H9 (cell line): ENCODE results near the gene DPP6. TPM values are rescaled to one million over a fixed set of nuclear protein-coding genes. Genes with fewer than 3 reads are reported as not detected.
A peak's percentile ranks its signal among the peaks of the same experiment; 100 is the strongest.

ENCODE experiments used
- DNase-seq: peaks from one replicate; pipeline ENCODE4 v3.0.0-alpha.2; 2017
- H2AFZ ChIP-seq: one replicate; pipeline ENCODE4 v1.6.1; 2013; ENCODE audit warnings: mild to moderate bottlenecking, low read length, control low read depth, moderate library complexity
- H2AK5ac ChIP-seq: 2 replicates; pipeline ENCODE4 v1.6.1; 2013; ENCODE audit warnings: low read length, control low read depth, mixed read lengths; ENCODE audit not compliant: insufficient read length
- H2BK120ac ChIP-seq: one replicate; pipeline ENCODE4 v1.6.1; 2013; ENCODE audit warnings: low read depth, mild to moderate bottlenecking, low read length, control low read depth, inconsistent platforms; ENCODE audit not compliant: poor library complexity, severe bottlenecking
- H2BK12ac ChIP-seq: 2 replicates; pipeline ENCODE4 v1.6.1; 2013; ENCODE audit warnings: low read length, control low read depth, mixed read lengths, low read depth; ENCODE audit not compliant: insufficient read length
- H2BK15ac ChIP-seq: 2 replicates; pipeline ENCODE4 v1.6.1; 2013; ENCODE audit warnings: low read depth, low read length, control low read depth
- H2BK20ac ChIP-seq: one replicate; pipeline ENCODE4 v1.6.1; 2013; ENCODE audit warnings: low read depth, mild to moderate bottlenecking, low read length, control low read depth, inconsistent platforms; ENCODE audit not compliant: poor library complexity, severe bottlenecking
- H2BK5ac ChIP-seq: 2 replicates; pipeline ENCODE4 v1.6.1; 2013; ENCODE audit warnings: low read length, control low read depth, mixed read lengths; ENCODE audit not compliant: insufficient read length
- H3K14ac ChIP-seq: 2 replicates; pipeline ENCODE4 v1.6.1; 2013; ENCODE audit warnings: low read length, control low read depth; ENCODE audit not compliant: insufficient read depth
- H3K18ac ChIP-seq: 2 replicates; pipeline ENCODE4 v1.6.1; 2013; ENCODE audit warnings: low read depth, mild to moderate bottlenecking, mixed read lengths, low read length, control low read depth; ENCODE audit not compliant: insufficient read length
- H3K23ac ChIP-seq: 2 replicates; pipeline ENCODE4 v1.6.1; 2013; ENCODE audit warnings: low read length, control low read depth, mixed read lengths, low read depth; ENCODE audit not compliant: insufficient read length
- H3K23me2 ChIP-seq: 2 replicates; pipeline ENCODE4 v1.6.1; 2013; ENCODE audit warnings: low read depth, mild to moderate bottlenecking, mixed read lengths, low read length, control low read depth; ENCODE audit not compliant: insufficient read length, poor library complexity, severe bottlenecking
- H3K27ac ChIP-seq: 2 replicates; pipeline ENCODE4 v1.5.1; 2013; ENCODE audit warnings: low read length, control low read depth, mixed read lengths, low read depth; ENCODE audit not compliant: insufficient read length
- H3K27me3 ChIP-seq: 2 replicates; pipeline ENCODE4 v1.6.1; 2013; ENCODE audit warnings: low read length, control low read depth, inconsistent platforms; ENCODE audit not compliant: insufficient read depth
- H3K4ac ChIP-seq: 2 replicates; pipeline ENCODE4 v1.6.1; 2013; ENCODE audit warnings: low read depth, mild to moderate bottlenecking, control low read depth, inconsistent platforms, low read length, moderate library complexity
- H3K4me1 ChIP-seq: 2 replicates; pipeline ENCODE4 v1.6.1; 2013; ENCODE audit warnings: low read length, control low read depth, inconsistent platforms; ENCODE audit not compliant: insufficient read depth
- H3K4me2 ChIP-seq: 2 replicates; pipeline ENCODE4 v1.6.1; 2013; ENCODE audit warnings: low read length, control low read depth, mixed read lengths; ENCODE audit not compliant: insufficient read length, insufficient read depth
- H3K56ac ChIP-seq: 2 replicates; pipeline ENCODE4 v1.6.1; 2013; ENCODE audit warnings: low read depth, mild to moderate bottlenecking, mixed read lengths, low read length, control low read depth; ENCODE audit not compliant: insufficient read length
- H3K79me1 ChIP-seq: 2 replicates; pipeline ENCODE4 v1.6.1; 2013; ENCODE audit warnings: low read depth, mild to moderate bottlenecking, moderate library complexity, low read length, control low read depth, inconsistent platforms; ENCODE audit not compliant: insufficient read depth, poor library complexity, severe bottlenecking
- H3K79me2 ChIP-seq: 2 replicates; pipeline ENCODE4 v1.6.1; 2013; ENCODE audit warnings: low read length, control low read depth, inconsistent platforms; ENCODE audit not compliant: insufficient read depth
- H3K9ac ChIP-seq: 2 replicates; pipeline ENCODE4 v1.6.1; 2013; ENCODE audit warnings: low read length, control low read depth, mixed read lengths; ENCODE audit not compliant: insufficient read length; ENCODE audit errors: extremely low read depth
- H3K9me3 ChIP-seq: one replicate; pipeline ENCODE4 v1.6.1; 2013; ENCODE audit warnings: low read depth, low read length, inconsistent platforms; ENCODE audit not compliant: control insufficient read depth
- H3T11ph ChIP-seq: one replicate; pipeline ENCODE4 v1.6.1; 2013; ENCODE audit warnings: mild to moderate bottlenecking, low read length, control low read depth, inconsistent platforms
- H4K20me1 ChIP-seq: one replicate; pipeline ENCODE4 v1.6.1; 2013; ENCODE audit not compliant: control insufficient read depth, insufficient read length, insufficient read depth
- H4K5ac ChIP-seq: 2 replicates; pipeline ENCODE4 v1.6.1; 2013; ENCODE audit warnings: low read depth, mild to moderate bottlenecking, mixed read lengths, low read length, control low read depth; ENCODE audit not compliant: insufficient read length
- H4K8ac ChIP-seq: replicated peaks from 2 replicates; pipeline ENCODE4 v1.6.1; 2013; ENCODE audit warnings: low read length, control low read depth, mixed read lengths, low read depth; ENCODE audit not compliant: insufficient read length
- H4K91ac ChIP-seq: 2 replicates; pipeline ENCODE4 v1.6.1; 2013; ENCODE audit warnings: low read depth, mild to moderate bottlenecking, moderate library complexity, mixed read lengths, low read length, control low read depth; ENCODE audit not compliant: insufficient read length
- H3K27ac Mint-ChIP-seq, 3 experiments: 2 replicates in 2 of 3; 3 replicates in 1 of 3; pipeline ENCODE4 v1.8.0; 2020 to 2021; ENCODE audit warnings: mixed read lengths in 3 of 3, mild to moderate bottlenecking in 1 of 3, moderate library complexity in 1 of 3
- H3K27me3 Mint-ChIP-seq: 2 replicates; pipeline ENCODE4 v1.8.0; 2021; ENCODE audit warnings: low read depth, mild to moderate bottlenecking, moderate library complexity, mixed read lengths
- H3K36me3 Mint-ChIP-seq, 3 experiments: 2 replicates in 2 of 3; 3 replicates in 1 of 3; pipeline ENCODE4 v1.8.0; 2020 to 2021; ENCODE audit warnings: low read depth in 3 of 3, mixed read lengths in 3 of 3; ENCODE audit not compliant: insufficient read depth in 1 of 3
- H3K4me1 Mint-ChIP-seq, 2 experiments: 2 replicates each; pipeline ENCODE4 v1.8.0; 2020; ENCODE audit warnings: mixed read lengths in 2 of 2
- H3K4me3 Mint-ChIP-seq, 2 experiments: 2 replicates in 1 of 2; 3 replicates in 1 of 2; pipeline ENCODE4 v1.8.0; 2020 to 2021; ENCODE audit warnings: mild to moderate bottlenecking in 2 of 2, mixed read lengths in 2 of 2, moderate library complexity in 1 of 2
- H3K9me3 Mint-ChIP-seq, 2 experiments: 2 replicates in 1 of 2; 3 replicates in 1 of 2; pipeline ENCODE4 v1.8.0; 2020; ENCODE audit warnings: mild to moderate bottlenecking in 2 of 2, mixed read lengths in 2 of 2, moderate library complexity in 1 of 2
- WGBS: extraction: QIAGEN DNeasy Blood & Tissue Kit; methylation state at CpG from one replicate; pipeline ENCODE4 v1.1.7; 2013; ENCODE audit warnings: missing lambda C conversion rate, low lambda C conversion rate, mixed read lengths; ENCODE audit not compliant: insufficient read length; ENCODE audit errors: extremely low coverage; 5-methylcytosine and 5-hydroxymethylcytosine counted together
- total RNA-seq: library from RNA; stranded (reverse); gene quantifications from 2 replicates; pipeline ENCODE4 v1.2.1, GENCODE V29; 2021
- TF ChIP-seq, protein P1 (sequence below): fragments of 200-600 bp; sonication (generic); conservative IDR thresholded peaks from 3 replicates; pipeline ENCODE4 v1.8.0; 2021; ENCODE audit warnings: antibody characterized with exemption, mild to moderate bottlenecking

The DPP6 gene
- total RNA-seq, 1 experiment from 2014 or later, result 4.5 TPM

DNA sequence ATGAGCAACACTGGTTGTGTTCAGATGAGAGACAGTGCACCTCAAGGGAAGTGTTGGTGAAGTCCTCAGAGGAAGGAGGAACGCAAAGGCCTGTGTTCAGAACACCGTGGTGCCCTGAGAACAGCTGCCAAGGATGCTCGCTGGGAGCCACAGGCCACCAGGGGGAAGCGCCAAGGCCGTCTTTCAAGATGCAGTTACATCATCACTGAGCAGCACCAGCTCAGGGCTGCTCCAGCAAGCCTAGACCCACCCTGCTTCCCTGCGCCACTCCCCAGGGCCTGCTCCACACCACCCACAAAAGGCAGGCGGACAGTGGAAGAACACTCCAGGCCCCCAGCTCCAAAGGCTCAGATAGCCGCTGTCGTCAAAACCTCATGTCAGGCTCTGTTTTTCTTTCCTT, 378.8 kb downstream of the DPP6 start:
- Histone ChIP-seq H2AFZ (no peak overlapping the region), H3K79me1 (no peaks in the 10 kb centered on the region), H2BK12ac (no peak overlapping the region), H3K14ac (no peak overlapping the region), H3K4me2 (no peak overlapping the region), H3K4ac (no peak overlapping the region), H2AK5ac (no peak overlapping the region), H2BK120ac (no peak overlapping the region), H3K56ac (no peak overlapping the region), H3K23me2 (no peaks in the 10 kb centered on the region), H3K27me3 (no peaks in the 10 kb centered on the region), H2BK20ac (no peak overlapping the region), H3K18ac (no peak overlapping the region), H3K4me1 (no peaks in the 10 kb centered on the region), H3T11ph (no peak overlapping the region), H3K27ac (no peak overlapping the region), H3K79me2 (no peaks in the 10 kb centered on the region), H3K23ac (no peak overlapping the region), H2BK15ac (no peak overlapping the region), H3K9ac (no peak overlapping the region), H4K20me1 (no peaks in the 10 kb centered on the region), H2BK5ac (no peak overlapping the region), H4K8ac (no peak overlapping the region), H3K9me3 (no peaks in the 10 kb centered on the region), H4K5ac (no peak overlapping the region), H4K91ac (no peak overlapping the region)
- H3K4me1 Mint-ChIP-seq, result no peaks in the 10 kb centered on the region
- no peak overlapping the region for H3K4me3 Mint-ChIP-seq
- TF ChIP-seq, protein P1, sequence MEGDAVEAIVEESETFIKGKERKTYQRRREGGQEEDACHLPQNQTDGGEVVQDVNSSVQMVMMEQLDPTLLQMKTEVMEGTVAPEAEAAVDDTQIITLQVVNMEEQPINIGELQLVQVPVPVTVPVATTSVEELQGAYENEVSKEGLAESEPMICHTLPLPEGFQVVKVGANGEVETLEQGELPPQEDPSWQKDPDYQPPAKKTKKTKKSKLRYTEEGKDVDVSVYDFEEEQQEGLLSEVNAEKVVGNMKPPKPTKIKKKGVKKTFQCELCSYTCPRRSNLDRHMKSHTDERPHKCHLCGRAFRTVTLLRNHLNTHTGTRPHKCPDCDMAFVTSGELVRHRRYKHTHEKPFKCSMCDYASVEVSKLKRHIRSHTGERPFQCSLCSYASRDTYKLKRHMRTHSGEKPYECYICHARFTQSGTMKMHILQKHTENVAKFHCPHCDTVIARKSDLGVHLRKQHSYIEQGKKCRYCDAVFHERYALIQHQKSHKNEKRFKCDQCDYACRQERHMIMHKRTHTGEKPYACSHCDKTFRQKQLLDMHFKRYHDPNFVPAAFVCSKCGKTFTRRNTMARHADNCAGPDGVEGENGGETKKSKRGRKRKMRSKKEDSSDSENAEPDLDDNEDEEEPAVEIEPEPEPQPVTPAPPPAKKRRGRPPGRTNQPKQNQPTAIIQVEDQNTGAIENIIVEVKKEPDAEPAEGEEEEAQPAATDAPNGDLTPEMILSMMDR, result peak; percentile 39
- WGBS, result no CpG with 5 or more reads among the region's 9 CpGs
- H3K27ac Mint-ChIP-seq, result no peak overlapping the region
- H3K27me3 Mint-ChIP-seq, result no peaks in the 10 kb centered on the region
- peak; percentile 43 for DNase-seq
- no peaks in the 10 kb centered on the region for H3K9me3 Mint-ChIP-seq
- H3K36me3 Mint-ChIP-seq, result no peaks in the 10 kb centered on the region
